Measurements from ENCODE around the gene ZSWIM4.

The ZSWIM4 gene

GRCh38 chr19:13864667-13865570 lies 69.7 kb downstream of the ZSWIM4 start:
- TF ChIP-seq TAF1 (IDR thresholded peaks at IDR 0.05; ENCODE audit: borderline replicate concordance, insufficient read depth, low read length): no peak
- TF ChIP-seq SIN3A (IDR thresholded peaks at IDR 0.05; ENCODE audit: borderline replicate concordance, insufficient read depth, low read length): no peak
- no peak for TF ChIP-seq POLR2AphosphoS5 (IDR thresholded peaks at IDR 0.05; ENCODE audit: low read depth, low read length)
- no peak for TF ChIP-seq REST (IDR thresholded peaks at IDR 0.05; ENCODE audit: insufficient read depth in 1 of 2, low read depth in 2 of 2, low read length in 2 of 2)
- TF ChIP-seq FOXP2 (optimal IDR thresholded peaks at IDR 0.05; ENCODE audit: borderline replicate concordance, extremely low read depth, extremely low read length, insufficient read depth): no peak

GRCh38 chr19:13865571-13866462 lies 70.6 kb downstream of the ZSWIM4 start:
- TF ChIP-seq FOXP2 (optimal IDR thresholded peaks at IDR 0.05; ENCODE audit: borderline replicate concordance, extremely low read depth, extremely low read length, insufficient read depth): peak; percentile 21
- TF ChIP-seq SIN3A (IDR thresholded peaks at IDR 0.05; ENCODE audit: borderline replicate concordance, insufficient read depth, low read length): no peak
- TF ChIP-seq POLR2AphosphoS5 (IDR thresholded peaks at IDR 0.05; ENCODE audit: low read depth, low read length): no peak
- no peak for TF ChIP-seq REST (IDR thresholded peaks at IDR 0.05; ENCODE audit: insufficient read depth in 1 of 2, low read depth in 2 of 2, low read length in 2 of 2)
- TF ChIP-seq TAF1 (IDR thresholded peaks at IDR 0.05; ENCODE audit: borderline replicate concordance, insufficient read depth, low read length): no peak

- TF ChIP-seq REST (IDR thresholded peaks at IDR 0.05; ENCODE audit: insufficient read depth in 1 of 2, low read depth in 2 of 2, low read length in 2 of 2) (no peak), FOXP2 (optimal IDR thresholded peaks at IDR 0.05; ENCODE audit: borderline replicate concordance, extremely low read depth, extremely low read length, insufficient read depth) (no peak), POLR2AphosphoS5 (IDR thresholded peaks at IDR 0.05; ENCODE audit: low read depth, low read length) (no peak)
These were observed 71.3 kb downstream of the ZSWIM4 start for GRCh38 chr19:13866463-13867046.

GRCh38 chr19:13868663-13869062 lies 73.4 kb downstream of the ZSWIM4 start:
- no peak for TF ChIP-seq REST (IDR thresholded peaks at IDR 0.05; ENCODE audit: insufficient read depth in 1 of 2, low read depth in 2 of 2, low read length in 2 of 2)
- TF ChIP-seq SIN3A (IDR thresholded peaks at IDR 0.05; ENCODE audit: borderline replicate concordance, insufficient read depth, low read length): no peak
- TF ChIP-seq FOXP2 (optimal IDR thresholded peaks at IDR 0.05; ENCODE audit: borderline replicate concordance, extremely low read depth, extremely low read length, insufficient read depth): no peak
- TF ChIP-seq TAF1 (IDR thresholded peaks at IDR 0.05; ENCODE audit: borderline replicate concordance, insufficient read depth, low read length): no peak
- no peak for TF ChIP-seq POLR2AphosphoS5 (IDR thresholded peaks at IDR 0.05; ENCODE audit: low read depth, low read length)
